ENCODE data around the gene CTU2. TPM values are rescaled to one million over a fixed set of nuclear protein-coding genes. Genes with fewer than 3 reads are reported as not detected.

Gene CTU2
- total RNA-seq, 2 experiments from 2014 or later: 37.1 to 37.8 TPM

GRCh38 chr16:88736496-88736895, 30.2 kb downstream of the CTU2 start:
- DNase-seq: no peak
- intact Hi-C loops (cut with micrococcal nuclease): no loop called here
- Mint-ChIP-seq H3K4me3 (no peak overlapping the region), H3K4me1 (ENCODE audit: low read depth) (no peaks in the 10 kb centered on the region), H3K9me3 (no peaks in the 10 kb centered on the region), H3K27me3 (no peaks in the 10 kb centered on the region), H3K36me3 (ENCODE audit: low read depth) (peaks cover 1% of the 10 kb centered on the region), H3K27ac (no peak overlapping the region)
- ATAC-seq: no peak
- ChIA-PET POLR2A (interaction anchor here (0.6 to 1.8 kb wide), 2 partner anchors 71 to 73 kb away, joined by 4 to 6 read pairs; no protein-coding TSS in a partner anchor), CTCF (interaction anchor here (1.1 to 5.4 kb wide), 16 partner anchors 9 to 382 kb away, joined by 3 to 40 read pairs (median 6); partner anchors contain the start of genes APRT and PIEZO1)
- no peak for TF ChIP-seq CTCF (IDR thresholded peaks at IDR 0.05)

GRCh38 chr16:88737298-88738150, 31.2 kb downstream of the CTU2 start:
- ATAC-seq (peak; percentile 93), DNase-seq (peak; percentile 65)
- POLR2A ChIA-PET: interaction anchor here (1.0 to 1.8 kb wide), 3 partner anchors 44 to 73 kb away, joined by 3 to 8 read pairs (median 6); no protein-coding TSS in a partner anchor
- Mint-ChIP-seq H3K9me3 (no peaks in the 10 kb centered on the region), H3K27ac (no peak overlapping the region), H3K4me3 (no peak overlapping the region), H3K4me1 (ENCODE audit: low read depth) (no peaks in the 10 kb centered on the region), H3K27me3 (no peaks in the 10 kb centered on the region), H3K36me3 (ENCODE audit: low read depth) (no peaks in the 10 kb centered on the region)
- CTCF ChIA-PET: interaction anchor here (0.5 to 5.4 kb wide), 30 partner anchors 8 to 594 kb away, joined by 3 to 40 read pairs (median 4); partner anchors contain the start of genes APRT, PIEZO1 and ZNF778
- intact Hi-C loops (cut with micrococcal nuclease): no loop called here
- peak; percentile 99 for TF ChIP-seq CTCF (IDR thresholded peaks at IDR 0.05)

- ChIA-PET CTCF (interaction anchor here (0.5 to 5.4 kb wide), 20 partner anchors 7 to 594 kb away, joined by 3 to 40 read pairs (median 5); partner anchors contain the start of genes APRT, PIEZO1 and ZNF778), POLR2A (interaction anchor here (1.0 to 1.1 kb wide), 2 partner anchors 43 to 72 kb away, joined by 3 to 8 read pairs; no protein-coding TSS in a partner anchor)
- Mint-ChIP-seq H3K27ac (no peak overlapping the region), H3K36me3 (ENCODE audit: low read depth) (no peaks in the 10 kb centered on the region), H3K4me3 (no peak overlapping the region), H3K4me1 (ENCODE audit: low read depth) (no peaks in the 10 kb centered on the region), H3K9me3 (no peaks in the 10 kb centered on the region), H3K27me3 (no peaks in the 10 kb centered on the region)
- ATAC-seq (no peak), DNase-seq (no peak)
- TF ChIP-seq CTCF (IDR thresholded peaks at IDR 0.05): no peak
- intact Hi-C loops (cut with micrococcal nuclease): no loop called here
These were observed 32.1 kb downstream of the CTU2 start for GRCh38 chr16:88738151-88739084.

- no peak for DNase-seq
- H3K9me3 Mint-ChIP-seq: no peaks in the 10 kb centered on the region
- no peak overlapping the region for H3K4me3 Mint-ChIP-seq
- no peaks in the 10 kb centered on the region for H3K27me3 Mint-ChIP-seq
- H3K27ac Mint-ChIP-seq: no peak overlapping the region
- ChIA-PET CTCF (no interaction called here), POLR2A (no interaction called here)
- H3K4me1 Mint-ChIP-seq (ENCODE audit: low read depth): peaks cover 6% of the 10 kb centered on the region
- intact Hi-C loops (cut with micrococcal nuclease): no loop called here
- no peaks in the 10 kb centered on the region for H3K36me3 Mint-ChIP-seq (ENCODE audit: low read depth)
- no peak for ATAC-seq
- no peak for TF ChIP-seq CTCF (IDR thresholded peaks at IDR 0.05)
These were observed 33.1 kb downstream of the CTU2 start for GRCh38 chr16:88739139-88739976.
